Measurements from ENCODE around the gene SAMD4A.
"Not testable (repeated sequence)": the region's sequence is repeated elsewhere in the genome, so short reads cannot be mapped to it uniquely, and the experiment has no call there.

SAMD4A gene

GRCh38 chr14:54734966-54735365 lies 168.0 kb downstream of the SAMD4A start:
- no peak for DNase-seq (ENCODE audit: low read depth)

- DNase-seq (ENCODE audit: low read depth), result no peak
Measured at GRCh38 chr14:54735424-54735823, 168.5 kb downstream of the SAMD4A start.

GRCh38 chr14:54737132-54737711 lies 170.3 kb downstream of the SAMD4A start:
- no peak for DNase-seq (ENCODE audit: low read depth)

GRCh38 chr14:54738009-54738408 lies 171.1 kb downstream of the SAMD4A start:
- no peak for DNase-seq (ENCODE audit: low read depth)

GRCh38 chr14:54739514-54739913 lies 172.6 kb downstream of the SAMD4A start:
- DNase-seq (ENCODE audit: low read depth), result no peak

- no peak for DNase-seq (ENCODE audit: low read depth)
Measured at GRCh38 chr14:54742492-54743350, 175.8 kb downstream of the SAMD4A start.

- DNase-seq (ENCODE audit: low read depth), result no peak
Measured at GRCh38 chr14:54743382-54743781, 176.5 kb downstream of the SAMD4A start.

GRCh38 chr14:54746019-54746418 lies 179.1 kb downstream of the SAMD4A start:
- DNase-seq (ENCODE audit: low read depth), result no peak

GRCh38 chr14:54747616-54748015 lies 180.7 kb downstream of the SAMD4A start:
- DNase-seq (ENCODE audit: low read depth), result no peak

- no peak for DNase-seq (ENCODE audit: low read depth)
Measured at GRCh38 chr14:54749180-54749579, 182.3 kb downstream of the SAMD4A start.

GRCh38 chr14:54749727-54750126 lies 182.8 kb downstream of the SAMD4A start:
- no peak for DNase-seq (ENCODE audit: low read depth)

GRCh38 chr14:54752611-54753010 lies 185.7 kb downstream of the SAMD4A start:
- DNase-seq (ENCODE audit: low read depth), result not testable (repeated sequence)

- not testable (repeated sequence) for DNase-seq (ENCODE audit: low read depth)
Measured at GRCh38 chr14:54753396-54753795, 186.5 kb downstream of the SAMD4A start.

GRCh38 chr14:54754116-54754622 lies 187.2 kb downstream of the SAMD4A start:
- no peak for DNase-seq (ENCODE audit: low read depth)

- no peak for DNase-seq (ENCODE audit: low read depth)
Measured at GRCh38 chr14:54754623-54755386, 187.9 kb downstream of the SAMD4A start.

- no peak for DNase-seq (ENCODE audit: low read depth)
Measured at GRCh38 chr14:54756656-54757392, 189.9 kb downstream of the SAMD4A start.

GRCh38 chr14:54758041-54758440 lies 191.1 kb downstream of the SAMD4A start:
- no peak for DNase-seq (ENCODE audit: low read depth)

GRCh38 chr14:54759982-54760585 lies 193.2 kb downstream of the SAMD4A start:
- DNase-seq (ENCODE audit: low read depth), result no peak

- DNase-seq (ENCODE audit: low read depth), result no peak
Measured at GRCh38 chr14:54760866-54761575, 194.1 kb downstream of the SAMD4A start.

- DNase-seq (ENCODE audit: low read depth), result no peak
Measured at GRCh38 chr14:54761835-54762234, 194.9 kb downstream of the SAMD4A start.

- no peak for DNase-seq (ENCODE audit: low read depth)
Measured at GRCh38 chr14:54762296-54762695, 195.4 kb downstream of the SAMD4A start.
